MM.1S (cell line): ENCODE measurements around the gene CCDC102A.

Experiments used
- DNase-seq: peaks from one replicate; pipeline ENCODE4 v3.0.0-alpha.2; 2015
- H2AFZ ChIP-seq: fragments of 300-600 bp; sonication (generic); 2 replicates; pipeline ENCODE4 v1.6.0; 2016; ENCODE audit warnings: antibody characterized with exemption, low read length
- H3F3A ChIP-seq: fragments of 300-600 bp; sonication (generic); 2 replicates; pipeline ENCODE4 v1.6.1; 2016; ENCODE audit warnings: mild to moderate bottlenecking, antibody characterized with exemption, low read length, moderate library complexity, mixed read lengths; ENCODE audit not compliant: insufficient read depth
- H3K27ac ChIP-seq: fragments of 300-600 bp; sonication (generic); 2 replicates; pipeline ENCODE4 v1.5.1; 2016; ENCODE audit warnings: mild to moderate bottlenecking, low read length
- H3K27me3 ChIP-seq: fragments of 300-600 bp; sonication (generic); replicated peaks from 2 replicates; pipeline ENCODE4 v1.6.0; 2016; ENCODE audit warnings: low read length; ENCODE audit not compliant: insufficient read depth
- H3K36me3 ChIP-seq: fragments of 300-600 bp; sonication (generic); replicated peaks from 2 replicates; pipeline ENCODE4 v1.6.1; 2016; ENCODE audit warnings: mild to moderate bottlenecking, low read length, mixed read lengths; ENCODE audit not compliant: insufficient read depth
- H3K4me1 ChIP-seq: fragments of 300-600 bp; sonication (generic); 2 replicates; pipeline ENCODE4 v1.6.1; 2016; ENCODE audit warnings: low read length, mixed read lengths
- H3K4me2 ChIP-seq: fragments of 300-600 bp; sonication (generic); 2 replicates; pipeline ENCODE4 v1.6.0; 2016; ENCODE audit warnings: low read depth, low read length
- H3K4me3 ChIP-seq: fragments of 300-600 bp; sonication (generic); 2 replicates; pipeline ENCODE4 v1.5.1; 2016; ENCODE audit warnings: low read length, mixed read lengths
- H3K79me2 ChIP-seq: fragments of 300-600 bp; sonication (generic); 2 replicates; pipeline ENCODE4 v1.6.1; 2016; ENCODE audit warnings: mixed run types, low read length, mixed read lengths
- H3K9ac ChIP-seq: fragments of 300-600 bp; sonication (generic); 2 replicates; pipeline ENCODE4 v1.6.1; 2016; ENCODE audit warnings: low read length, mixed read lengths
- H3K9me2 ChIP-seq: fragments of 300-600 bp; sonication (generic); replicated peaks from 2 replicates; pipeline ENCODE4 v1.6.1; 2016; ENCODE audit warnings: mild to moderate bottlenecking, low read length, mixed read lengths; ENCODE audit not compliant: insufficient read depth
- H3K9me3 ChIP-seq: fragments of 300-600 bp; sonication (generic); replicated peaks from 2 replicates; pipeline ENCODE4 v1.6.1; 2016; ENCODE audit warnings: mild to moderate bottlenecking, low read length, mixed read lengths; ENCODE audit not compliant: insufficient read depth
- H4K20me1 ChIP-seq: fragments of 300-600 bp; sonication (generic); 2 replicates; pipeline ENCODE4 v1.6.1; 2016; ENCODE audit warnings: mild to moderate bottlenecking, low read length, moderate library complexity, mixed read lengths; ENCODE audit not compliant: insufficient read depth
- EZH2 ChIP-seq: fragments of 300-600 bp; sonication (generic); optimal IDR thresholded peaks from 2 replicates; pipeline ENCODE3; 2017; ENCODE audit warnings: low read depth, mild to moderate bottlenecking, antibody characterized with exemption, low read length, mixed read lengths
- EZH2phosphoT487 ChIP-seq: fragments of 300-600 bp; sonication (generic); IDR thresholded peaks from 2 replicates; pipeline ENCODE4 v1.6.1; 2018; ENCODE audit warnings: antibody characterized with exemption, low read length
- TF ChIP-seq, protein P1 (sequence below): fragments of 300-600 bp; sonication (generic); IDR thresholded peaks from 2 replicates; pipeline ENCODE4 v1.5.1; 2016; ENCODE audit warnings: antibody characterized with exemption, low read length, mixed read lengths

Gene CCDC102A

DNA sequence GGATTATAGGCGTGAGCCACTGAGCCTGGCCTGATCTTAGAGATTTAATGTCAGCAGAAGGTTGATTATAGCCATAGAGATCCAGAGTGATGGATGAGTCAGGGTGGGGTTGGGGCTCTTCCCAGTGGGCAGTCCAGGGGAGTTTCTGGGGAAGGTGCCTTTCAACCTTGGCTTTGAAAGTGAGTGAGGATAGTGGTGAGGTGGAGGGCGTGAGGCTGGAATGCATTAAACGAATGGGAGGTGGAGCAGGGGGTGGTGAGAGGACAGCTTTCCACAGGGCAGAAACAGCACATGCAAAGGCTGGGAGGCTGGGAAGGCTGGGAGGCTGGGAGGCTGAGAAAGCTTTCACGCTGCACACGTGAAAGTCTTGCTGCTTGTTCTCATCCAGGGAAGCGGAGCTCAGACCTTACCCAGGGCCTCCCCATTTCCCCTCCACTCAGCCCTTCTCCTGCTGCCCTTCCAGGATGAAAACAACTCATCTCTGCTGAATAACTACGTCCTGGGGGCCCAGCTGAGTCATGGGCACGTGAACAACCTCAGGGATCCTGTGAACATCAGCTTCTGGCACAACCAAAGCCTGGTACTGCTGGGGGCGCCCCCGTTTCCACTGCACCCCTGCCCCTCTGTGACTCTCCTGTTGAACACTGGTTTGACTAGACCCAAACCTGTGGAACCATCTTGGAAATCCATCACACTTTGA lies 28.4 kb upstream of the CCDC102A start:
- H3K27me3 ChIP-seq = no peaks in the 10 kb centered on the region

DNA sequence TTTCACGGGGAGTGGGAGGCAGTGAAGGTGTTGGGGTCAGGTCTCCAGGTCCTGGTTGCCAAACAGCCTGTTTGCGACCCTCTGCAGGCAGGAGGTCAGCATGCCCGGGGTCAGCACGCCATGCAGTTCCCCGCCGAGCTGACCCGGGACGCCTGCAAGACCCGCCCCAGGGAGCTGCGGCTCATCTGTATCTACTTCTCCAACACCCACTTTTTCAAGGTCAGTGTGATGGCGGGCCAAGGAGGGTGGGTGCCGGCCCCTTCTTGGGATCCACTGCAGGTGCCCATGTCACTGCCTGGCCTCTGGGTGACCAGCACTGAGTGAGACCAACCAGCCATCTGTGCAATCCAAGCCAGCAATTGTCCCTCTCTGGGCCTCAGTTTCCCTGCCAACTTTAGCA lies 27.4 kb upstream of the CCDC102A start:
- TF ChIP-seq, protein P1, sequence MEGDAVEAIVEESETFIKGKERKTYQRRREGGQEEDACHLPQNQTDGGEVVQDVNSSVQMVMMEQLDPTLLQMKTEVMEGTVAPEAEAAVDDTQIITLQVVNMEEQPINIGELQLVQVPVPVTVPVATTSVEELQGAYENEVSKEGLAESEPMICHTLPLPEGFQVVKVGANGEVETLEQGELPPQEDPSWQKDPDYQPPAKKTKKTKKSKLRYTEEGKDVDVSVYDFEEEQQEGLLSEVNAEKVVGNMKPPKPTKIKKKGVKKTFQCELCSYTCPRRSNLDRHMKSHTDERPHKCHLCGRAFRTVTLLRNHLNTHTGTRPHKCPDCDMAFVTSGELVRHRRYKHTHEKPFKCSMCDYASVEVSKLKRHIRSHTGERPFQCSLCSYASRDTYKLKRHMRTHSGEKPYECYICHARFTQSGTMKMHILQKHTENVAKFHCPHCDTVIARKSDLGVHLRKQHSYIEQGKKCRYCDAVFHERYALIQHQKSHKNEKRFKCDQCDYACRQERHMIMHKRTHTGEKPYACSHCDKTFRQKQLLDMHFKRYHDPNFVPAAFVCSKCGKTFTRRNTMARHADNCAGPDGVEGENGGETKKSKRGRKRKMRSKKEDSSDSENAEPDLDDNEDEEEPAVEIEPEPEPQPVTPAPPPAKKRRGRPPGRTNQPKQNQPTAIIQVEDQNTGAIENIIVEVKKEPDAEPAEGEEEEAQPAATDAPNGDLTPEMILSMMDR = no peak
- TF ChIP-seq EZH2 = no peak
- no peak for TF ChIP-seq EZH2phosphoT487
- no peaks in the 10 kb centered on the region for H3K27me3 ChIP-seq
- no peak for DNase-seq
- H3K79me2 ChIP-seq = peaks cover 6% of the 10 kb centered on the region
- no peaks in the 10 kb centered on the region for H3K36me3 ChIP-seq
- no peaks in the 10 kb centered on the region for H3K9me2 ChIP-seq
- no peaks in the 10 kb centered on the region for H3K4me1 ChIP-seq
- H3K9ac ChIP-seq = no peak overlapping the region
- no peak overlapping the region for H3K27ac ChIP-seq
- no peak overlapping the region for H3K4me2 ChIP-seq
- H3K4me3 ChIP-seq = no peak overlapping the region
- H4K20me1 ChIP-seq = no peaks in the 10 kb centered on the region; the same call in 1 of the 2 replicates
- H3F3A ChIP-seq = no peaks in the 10 kb centered on the region
- H2AFZ ChIP-seq = no peak overlapping the region
- no peaks in the 10 kb centered on the region for H3K9me3 ChIP-seq

More for the DNA sequence above, 28.4 kb upstream of the CCDC102A start:
- no peak overlapping the region for H3K27ac ChIP-seq
- H3K9me3 ChIP-seq = no peaks in the 10 kb centered on the region
- no peaks in the 10 kb centered on the region for H3F3A ChIP-seq
- no peak for DNase-seq
- H4K20me1 ChIP-seq = no peaks in the 10 kb centered on the region; the same call in 1 of the 2 replicates
- no peaks in the 10 kb centered on the region for H3K4me1 ChIP-seq
- H3K9ac ChIP-seq = no peak overlapping the region
- no peak overlapping the region for H3K4me3 ChIP-seq
- no peaks in the 10 kb centered on the region; the same call in 1 of the 2 replicates for H3K36me3 ChIP-seq
- H2AFZ ChIP-seq = no peak overlapping the region
- H3K4me2 ChIP-seq = no peak overlapping the region
- no peak for TF ChIP-seq EZH2phosphoT487
- TF ChIP-seq, protein P1 = no peak
- no peak for TF ChIP-seq EZH2
- H3K79me2 ChIP-seq = no peaks in the 10 kb centered on the region
- H3K9me2 ChIP-seq = no peaks in the 10 kb centered on the region

- no peak overlapping the region for H3K9ac ChIP-seq
- no peak for DNase-seq
- no peaks in the 10 kb centered on the region for H3K9me3 ChIP-seq
- no peak overlapping the region for H3K4me3 ChIP-seq
- no peak overlapping the region for H3K4me2 ChIP-seq
- no peaks in the 10 kb centered on the region; the same call in 1 of the 2 replicates for H4K20me1 ChIP-seq
- H3K27ac ChIP-seq = no peak overlapping the region
- H2AFZ ChIP-seq = no peak overlapping the region
- no peaks in the 10 kb centered on the region for H3K36me3 ChIP-seq
- H3K79me2 ChIP-seq = peaks cover 8% of the 10 kb centered on the region
- no peaks in the 10 kb centered on the region for H3K27me3 ChIP-seq
- TF ChIP-seq, protein P1 = no peak
- TF ChIP-seq EZH2phosphoT487 = no peak
- no peaks in the 10 kb centered on the region for H3F3A ChIP-seq
- no peaks in the 10 kb centered on the region for H3K9me2 ChIP-seq
- no peaks in the 10 kb centered on the region for H3K4me1 ChIP-seq
Observed at GRCh38 chr16:57563487-57563750, 27.0 kb upstream of the CCDC102A start.
